Stimulated activated CD8-positive, alpha-beta memory T cell treated with anti-CD3 and anti-CD28 coated beads, Interleukin-4, amount 100 ng/mL, for 1 hour (primary cell): Measurements from ENCODE around the gene TOP1.

Experiments used
- DNase-seq, 2 donors: peaks; one replicate each; pipeline ENCODE4 v3.0.0-alpha.2; 2020; ENCODE audit warnings: low read depth in 2 of 2, low spot score in 1 of 2

The TOP1 gene

DNA sequence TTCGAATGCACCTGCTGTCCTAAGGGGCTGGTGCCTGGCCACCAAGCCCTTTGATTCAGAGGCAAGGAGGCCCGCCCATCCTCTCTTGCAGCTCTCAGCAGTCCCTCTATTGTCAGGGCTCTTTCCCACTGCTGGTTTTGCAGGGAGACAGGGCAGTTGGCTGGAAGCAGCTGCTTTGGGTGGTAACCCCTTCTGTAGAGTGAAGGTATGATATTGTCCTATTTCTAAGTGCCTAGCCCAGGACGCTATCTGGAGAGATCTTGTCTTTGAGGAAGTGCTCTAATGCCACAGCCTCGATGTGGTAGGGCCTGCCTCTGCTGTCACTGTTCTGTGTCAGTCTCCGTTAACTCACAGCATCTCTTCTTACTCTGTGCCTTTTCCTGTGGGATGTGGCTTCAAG, 114.3 kb downstream of the TOP1 start:
- no peak for DNase-seq

DNA sequence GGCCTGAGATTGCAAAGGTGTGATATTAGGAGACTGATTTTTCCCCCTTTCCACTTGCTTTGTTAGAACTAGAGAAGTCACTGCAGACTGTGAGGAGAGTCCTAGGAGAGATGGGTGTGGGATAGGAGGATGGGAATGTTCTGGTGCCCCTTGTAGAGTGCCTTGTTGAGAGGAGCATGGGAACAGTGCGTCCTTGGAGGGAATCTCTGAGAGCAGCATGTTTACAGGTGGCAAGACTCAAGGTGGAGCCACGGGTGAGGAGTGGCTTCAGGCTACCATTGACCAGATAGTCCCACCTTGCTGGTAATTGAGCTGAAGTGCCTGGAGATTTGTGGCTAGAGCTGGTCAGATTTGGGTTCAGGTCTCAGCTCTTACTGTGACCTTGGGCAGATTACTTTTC, 114.7 kb downstream of the TOP1 start:
- DNase-seq = no peak

DNA sequence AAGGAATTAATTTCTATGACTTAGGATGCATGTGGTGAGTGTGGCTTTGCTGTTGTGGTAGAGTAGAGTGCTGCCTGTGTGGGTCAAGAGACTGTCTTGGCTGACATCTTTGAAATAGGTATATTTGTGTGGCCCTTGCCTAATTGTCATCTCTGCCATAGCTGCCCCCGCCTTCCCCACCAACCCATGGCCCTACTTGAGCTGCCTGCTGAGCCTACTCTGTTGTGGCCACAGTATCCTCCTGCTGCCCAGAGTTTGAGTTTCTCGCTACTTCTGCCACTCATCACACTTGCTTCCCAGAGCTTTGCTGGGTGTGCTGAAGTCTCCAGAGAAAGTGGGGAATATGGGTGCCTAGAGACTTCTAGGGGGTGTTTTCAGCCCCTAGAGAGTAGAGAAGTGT, 116.7 kb downstream of the TOP1 start:
- DNase-seq = no peak

DNA sequence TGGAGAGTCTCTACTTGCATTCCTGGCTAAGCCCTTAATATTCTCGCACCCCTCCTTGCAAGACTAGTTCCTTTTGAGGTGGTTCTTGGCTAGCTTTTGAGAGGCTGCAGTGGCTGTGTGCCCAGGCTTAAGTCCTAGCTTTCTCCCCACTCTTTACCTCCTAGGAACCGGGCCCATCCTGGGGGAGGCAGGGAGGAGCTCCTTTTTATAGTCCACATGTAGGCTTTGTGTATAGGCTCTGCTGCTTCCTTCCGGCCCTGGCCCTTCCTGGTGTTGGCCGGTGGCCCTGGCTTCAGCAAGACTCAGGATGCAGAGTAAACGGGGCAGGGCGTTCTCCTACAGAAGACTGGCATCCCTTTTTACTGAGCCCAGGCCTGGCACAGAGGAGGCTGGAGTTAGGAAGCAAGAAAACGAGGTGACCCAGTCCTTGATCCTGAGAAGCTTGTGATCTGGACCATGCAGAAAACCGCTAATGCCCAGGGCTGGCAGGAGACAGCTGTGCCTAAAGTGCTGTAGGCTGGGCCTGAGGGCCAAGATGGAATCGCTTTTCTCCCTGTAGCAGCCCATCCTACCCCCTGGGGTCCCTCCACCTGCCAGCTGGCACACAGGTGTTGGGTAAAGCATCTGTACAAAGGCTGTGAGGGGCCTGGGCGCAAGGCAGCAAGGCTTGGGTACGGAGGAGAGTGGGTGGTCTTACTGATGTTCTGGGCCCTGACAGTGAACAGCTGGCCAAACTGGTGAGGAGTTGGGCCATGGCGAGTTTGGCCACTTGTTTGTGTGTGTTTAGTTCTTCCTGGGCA, 117.4 kb downstream of the TOP1 start:
- DNase-seq = no peak

DNA sequence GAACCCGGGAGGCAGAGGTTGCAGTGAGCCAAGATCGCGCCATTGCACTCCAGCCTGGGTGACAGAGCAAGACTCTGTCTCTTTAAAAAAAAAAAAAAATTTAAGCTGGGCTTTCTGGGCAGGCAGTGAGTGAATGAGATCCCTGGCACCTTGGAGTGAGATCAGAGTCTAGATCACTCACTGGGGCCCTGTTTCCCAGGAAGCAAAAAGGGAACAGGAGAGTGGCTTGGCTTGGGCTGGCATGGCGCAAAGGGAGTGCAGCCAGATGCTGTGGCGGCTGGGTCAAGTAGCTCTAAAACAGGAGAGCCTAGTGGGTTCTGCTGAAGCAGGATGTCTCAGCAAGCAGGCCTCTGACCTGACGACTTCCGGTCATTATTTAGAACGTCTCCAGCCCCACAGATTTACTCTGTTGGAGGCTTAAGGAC, 119.2 kb downstream of the TOP1 start:
- no peak for DNase-seq

DNA sequence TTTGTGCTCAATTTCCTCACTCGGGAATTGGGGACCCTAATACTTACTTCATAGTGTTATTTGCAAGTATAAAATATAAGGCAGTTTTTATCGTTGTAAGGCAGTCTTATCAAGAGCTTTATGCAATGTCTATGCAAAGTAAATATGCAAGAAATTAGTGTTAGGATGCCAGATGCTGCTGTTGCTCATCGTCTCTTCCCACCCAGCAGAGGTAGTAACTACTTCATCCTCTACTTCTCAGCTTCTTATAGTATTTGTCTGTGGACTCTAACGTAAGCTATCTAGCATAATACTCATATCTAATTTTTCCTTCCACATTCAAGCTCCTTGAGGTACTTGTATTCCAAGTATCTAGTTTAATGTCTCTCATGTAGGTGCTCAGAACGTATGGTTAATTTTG, 120.3 kb downstream of the TOP1 start:
- no peak for DNase-seq

DNA sequence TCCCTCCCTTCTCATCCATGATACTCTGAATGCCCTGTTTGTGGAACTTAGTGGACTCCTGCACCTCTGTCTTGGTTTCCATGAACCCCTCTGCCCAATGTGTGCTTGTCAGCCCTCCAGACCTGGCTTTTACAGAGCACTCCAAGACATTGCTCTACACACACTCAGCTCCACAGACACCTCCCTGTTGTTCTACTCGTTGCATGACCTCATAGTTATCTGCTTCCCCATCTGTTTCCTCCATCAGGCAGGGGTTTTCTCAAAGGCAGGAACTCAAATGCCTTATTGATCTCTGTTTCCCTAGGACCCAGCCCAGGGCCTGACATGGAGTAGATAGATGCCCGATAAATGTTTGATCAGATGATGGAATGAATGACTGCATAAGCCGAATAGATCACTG, 122.0 kb downstream of the TOP1 start:
- DNase-seq = no peak

DNA sequence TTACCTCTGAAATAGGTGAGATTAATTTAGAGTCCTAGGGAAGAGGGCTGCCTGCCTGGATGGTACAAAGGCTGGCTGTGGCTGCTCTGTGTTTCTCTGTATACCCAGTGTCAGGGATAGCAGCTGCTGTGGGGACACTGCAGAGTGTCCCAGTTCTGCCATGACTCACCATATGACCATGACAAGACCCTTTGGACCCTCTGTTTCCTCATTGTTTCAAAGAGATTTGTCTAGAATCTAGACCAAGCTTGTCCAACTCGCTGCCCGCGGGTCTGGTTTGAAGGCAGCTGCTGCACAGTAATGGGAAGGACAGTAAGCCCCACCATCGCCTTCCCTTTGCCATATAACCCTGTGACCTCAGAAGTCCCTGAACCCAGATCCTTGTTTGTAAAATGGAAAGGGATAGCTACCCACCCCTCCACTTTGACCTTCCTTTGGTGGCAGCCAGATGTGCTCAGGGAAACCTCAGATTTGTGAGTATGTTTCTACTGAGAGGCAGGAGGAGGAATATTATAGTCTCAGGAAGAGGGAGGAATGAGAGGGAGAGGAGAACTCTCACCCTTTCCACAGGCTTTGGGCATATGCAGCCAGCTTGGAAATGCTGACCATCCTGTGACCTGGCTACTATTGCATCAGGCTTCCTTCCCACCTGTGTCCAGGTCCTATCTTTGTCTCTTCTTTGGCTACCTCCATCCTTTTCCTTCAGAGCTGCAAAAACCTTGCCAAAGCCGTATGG, 122.7 kb downstream of the TOP1 start:
- DNase-seq = no peak

DNA sequence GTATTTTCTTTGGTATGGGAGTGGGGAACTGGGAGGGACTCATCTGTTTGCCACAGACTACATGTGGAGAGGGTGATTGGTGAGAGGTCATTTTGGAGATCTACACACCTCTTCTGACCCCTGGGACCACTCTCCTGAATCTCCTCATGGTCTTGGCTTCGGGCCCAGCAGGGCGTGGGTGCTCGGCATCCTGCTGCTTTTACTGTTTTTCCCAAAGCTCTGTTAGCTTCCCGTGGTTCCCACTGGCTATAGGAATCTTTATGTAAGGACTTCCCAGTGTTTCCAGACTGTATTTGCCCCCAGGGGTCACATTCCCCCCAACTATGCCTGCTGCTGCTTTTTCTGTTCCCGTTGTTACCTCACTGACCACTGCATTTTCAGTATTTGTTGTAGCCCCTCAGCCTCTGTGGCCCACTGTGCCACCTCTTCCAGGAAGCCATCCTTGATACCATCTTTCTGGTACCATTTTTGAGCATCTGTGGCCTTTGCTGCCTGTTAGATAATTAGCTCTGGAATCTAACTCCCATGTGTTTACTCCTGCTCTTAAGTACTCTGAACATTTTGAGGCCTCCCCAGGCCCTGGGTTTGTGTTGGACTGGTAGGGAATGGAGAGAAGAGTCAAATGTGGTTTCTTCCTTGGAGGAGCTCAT, 123.6 kb downstream of the TOP1 start:
- DNase-seq = no peak

DNA sequence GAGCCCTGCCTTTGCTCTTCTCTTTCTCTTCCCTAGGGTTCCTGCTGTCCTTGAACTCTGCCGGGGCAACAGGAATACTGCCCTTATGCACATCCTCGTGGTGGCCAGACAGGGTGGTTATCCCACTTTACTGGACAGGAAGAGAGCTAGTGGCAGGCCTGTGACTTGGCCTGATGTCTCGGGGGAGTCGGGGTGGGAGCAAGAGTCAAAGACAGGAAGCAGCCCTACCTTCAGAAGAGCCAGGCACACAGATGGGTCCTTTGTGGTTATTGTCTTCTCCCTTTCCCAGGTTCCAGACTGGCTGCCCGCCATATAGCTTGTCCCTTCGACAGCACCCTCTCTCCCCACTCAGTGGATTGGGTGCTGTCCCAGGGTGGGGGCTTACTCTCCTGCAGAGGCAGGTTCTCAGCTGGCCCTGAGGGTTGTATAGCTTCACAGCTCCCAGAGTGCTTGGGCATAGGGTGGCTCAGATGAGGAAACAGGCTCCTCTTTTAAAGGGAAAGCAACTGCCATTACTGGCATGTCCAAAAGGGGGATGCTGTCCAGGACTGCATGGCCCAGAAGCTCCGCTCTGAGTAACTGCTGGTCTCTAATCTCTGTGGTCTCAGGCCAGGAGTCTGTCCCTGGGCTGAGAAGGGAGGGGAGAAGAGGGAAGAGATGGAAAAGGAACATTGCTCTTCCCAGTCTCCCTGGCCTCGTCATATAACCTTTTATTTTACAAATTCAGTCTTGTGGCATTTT, 126.0 kb downstream of the TOP1 start:
- DNase-seq = no peak

DNA sequence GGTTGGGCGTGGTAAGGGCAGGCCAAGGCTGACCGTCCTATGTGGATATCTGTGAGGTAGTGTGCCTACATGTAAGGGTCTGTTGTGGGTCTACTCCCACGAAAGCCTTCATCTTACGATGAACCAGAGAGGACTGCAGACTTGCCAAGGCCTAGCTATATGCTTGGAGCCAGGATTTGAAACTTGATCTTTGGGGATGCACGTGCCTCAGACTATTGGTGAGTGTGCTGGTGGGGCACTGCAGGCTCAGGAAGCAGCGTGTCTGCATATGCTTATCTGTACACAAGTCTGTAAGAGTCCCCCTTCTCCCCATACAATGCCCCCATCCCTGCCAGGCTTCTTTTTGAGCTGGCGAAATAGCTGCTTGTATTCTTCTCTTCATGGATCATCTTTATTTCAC, 126.6 kb downstream of the TOP1 start:
- DNase-seq = no peak

DNA sequence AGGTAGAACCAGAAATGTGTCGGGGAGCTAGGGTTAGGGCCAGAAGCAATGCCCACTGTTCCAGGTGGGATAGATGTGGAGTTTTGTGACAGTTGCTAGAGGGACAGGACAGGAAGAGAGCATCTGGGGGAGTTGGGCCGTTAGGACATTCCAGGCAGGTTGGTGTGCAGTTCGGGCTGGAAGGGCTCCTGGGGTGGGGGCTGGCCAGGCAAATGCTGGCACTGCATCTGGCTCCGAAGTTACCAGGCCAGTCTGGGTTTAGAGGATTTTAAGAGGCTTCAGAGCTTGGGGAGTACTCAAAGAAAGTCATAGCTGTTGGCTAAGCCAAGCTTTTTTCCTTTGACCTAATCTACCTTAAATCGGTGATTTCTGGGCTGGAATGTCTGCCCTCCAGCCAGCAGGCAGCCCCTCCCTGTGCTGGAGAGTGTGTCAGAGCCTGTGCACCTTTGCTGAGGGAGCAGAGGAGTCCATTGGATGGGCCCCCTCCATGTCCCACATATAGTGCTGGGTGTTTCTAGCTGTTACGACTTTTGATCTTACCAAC, 129.5 kb downstream of the TOP1 start:
- no peak for DNase-seq

DNA sequence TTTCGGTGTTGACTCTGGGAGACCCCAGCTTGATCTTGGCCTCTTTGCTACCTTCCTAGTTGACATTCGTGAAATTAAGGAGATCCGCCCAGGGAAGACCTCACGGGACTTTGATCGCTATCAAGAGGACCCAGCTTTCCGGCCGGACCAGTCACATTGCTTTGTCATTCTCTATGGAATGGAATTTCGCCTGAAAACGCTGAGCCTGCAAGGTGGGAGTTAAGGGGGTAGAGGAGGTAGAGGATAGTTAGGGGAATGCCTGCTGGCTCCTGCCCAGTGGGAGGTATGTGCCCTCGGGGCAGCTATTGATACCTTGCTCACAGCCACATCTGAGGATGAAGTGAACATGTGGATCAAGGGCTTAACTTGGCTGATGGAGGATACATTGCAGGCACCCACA, 130.9 kb downstream of the TOP1 start:
- no peak for DNase-seq

DNA sequence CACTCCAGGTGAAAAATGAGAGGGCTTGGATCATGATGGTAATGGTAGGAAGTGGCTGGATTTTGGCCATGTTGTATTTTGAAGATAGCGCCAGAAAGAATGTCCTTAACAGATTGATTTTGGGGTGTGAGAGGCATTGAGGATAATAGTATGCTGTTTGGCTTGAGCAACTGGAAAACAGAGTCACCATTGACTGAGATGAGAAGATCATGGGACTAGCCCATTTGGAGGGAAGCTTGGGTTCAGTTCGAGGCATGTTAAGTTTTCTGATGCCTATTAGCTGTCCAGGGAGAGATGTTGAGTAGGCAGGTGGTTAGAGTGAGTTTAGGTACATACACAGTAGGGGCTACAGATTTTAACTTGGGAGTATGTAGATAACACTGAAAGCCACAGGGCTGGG, 132.1 kb downstream of the TOP1 start:
- no peak for DNase-seq

DNA sequence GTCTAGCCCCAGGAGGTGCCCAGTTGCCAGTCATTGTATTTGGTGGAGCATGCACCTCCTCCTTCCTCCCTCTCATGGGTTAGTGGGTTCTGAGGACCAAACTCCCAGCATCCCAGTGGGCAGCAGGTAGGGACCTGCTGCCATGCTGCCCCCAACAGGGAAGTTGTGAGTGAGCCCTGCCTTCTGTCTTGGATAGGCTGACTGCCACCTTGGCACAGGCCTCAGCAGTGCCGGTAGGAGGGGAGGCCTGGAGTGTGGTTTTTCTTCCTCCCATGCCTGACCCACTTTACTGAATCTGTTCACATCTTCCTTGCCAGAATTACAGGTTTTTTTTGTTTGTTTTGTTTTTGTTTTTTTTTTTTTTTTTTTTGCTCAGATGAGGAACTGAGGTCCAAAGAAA, 133.3 kb downstream of the TOP1 start:
- DNase-seq = no peak

DNA sequence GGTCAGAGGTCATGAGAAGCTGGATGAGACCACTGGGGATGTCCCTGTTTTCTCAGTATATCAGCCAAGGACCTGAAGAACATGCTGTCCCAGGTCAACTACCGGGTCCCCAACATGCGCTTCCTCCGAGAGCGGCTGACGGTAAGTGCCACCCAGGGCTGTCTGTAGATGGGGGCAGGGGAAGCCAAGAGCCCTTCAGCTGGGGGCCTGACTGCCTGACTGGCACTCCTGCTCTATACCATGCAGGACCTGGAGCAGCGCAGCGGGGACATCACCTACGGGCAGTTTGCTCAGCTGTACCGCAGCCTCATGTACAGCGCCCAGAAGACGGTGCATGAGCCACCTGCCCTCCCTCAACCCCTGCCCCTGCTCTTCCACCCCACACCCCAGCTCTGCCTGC, 133.8 kb downstream of the TOP1 start:
- DNase-seq = no peak

DNA sequence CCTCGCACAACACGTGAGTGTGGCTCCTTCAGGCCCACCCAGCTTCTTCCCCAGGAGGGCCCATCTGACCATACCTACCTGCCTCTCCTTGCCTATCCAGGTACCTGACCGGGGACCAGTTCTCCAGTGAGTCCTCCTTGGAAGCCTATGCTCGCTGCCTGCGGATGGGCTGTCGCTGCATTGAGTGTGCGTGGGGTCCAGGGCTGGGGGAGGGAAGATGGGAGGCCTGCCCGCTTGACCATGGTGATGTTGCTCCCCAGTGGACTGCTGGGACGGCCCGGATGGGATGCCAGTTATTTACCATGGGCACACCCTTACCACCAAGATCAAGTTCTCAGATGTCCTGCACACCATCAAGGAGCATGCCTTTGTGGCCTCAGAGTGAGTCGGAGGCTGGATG, 135.2 kb downstream of the TOP1 start:
- DNase-seq = no peak

DNA sequence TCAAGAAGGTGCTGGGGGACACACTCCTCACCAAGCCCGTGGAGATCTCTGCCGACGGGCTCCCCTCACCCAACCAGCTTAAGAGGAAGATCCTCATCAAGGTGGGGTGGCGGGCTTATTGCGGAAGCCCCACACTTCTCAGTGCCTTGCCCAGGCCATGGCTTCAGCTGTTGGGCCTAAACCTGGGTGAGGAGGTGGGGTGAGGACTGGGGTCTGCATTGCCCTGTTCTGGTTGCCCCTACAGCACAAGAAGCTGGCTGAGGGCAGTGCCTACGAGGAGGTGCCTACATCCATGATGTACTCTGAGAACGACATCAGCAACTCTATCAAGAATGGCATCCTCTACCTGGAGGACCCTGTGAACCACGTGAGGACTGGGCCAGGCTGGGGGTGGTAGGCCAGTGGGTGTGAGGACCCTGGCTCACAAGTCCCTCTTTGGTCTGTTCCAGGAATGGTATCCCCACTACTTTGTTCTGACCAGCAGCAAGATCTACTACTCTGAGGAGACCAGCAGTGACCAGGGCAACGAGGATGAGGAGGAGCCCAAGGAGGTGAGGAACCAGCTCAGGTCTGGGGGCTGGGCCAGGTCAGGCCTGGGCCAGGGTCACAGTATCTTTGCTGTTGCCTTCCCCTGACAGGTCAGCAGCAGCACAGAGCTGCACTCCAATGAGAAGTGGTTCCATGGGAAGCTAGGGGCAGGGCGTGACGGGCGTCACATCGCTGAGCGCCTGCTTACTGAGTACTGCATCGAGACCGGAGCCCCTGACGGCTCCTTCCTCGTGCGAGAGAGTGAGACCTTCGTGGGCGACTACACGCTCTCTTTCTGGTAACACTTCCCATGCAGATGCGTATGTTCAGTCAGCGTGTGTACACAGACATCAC, 136.6 kb downstream of the TOP1 start:
- no peak for DNase-seq

DNA sequence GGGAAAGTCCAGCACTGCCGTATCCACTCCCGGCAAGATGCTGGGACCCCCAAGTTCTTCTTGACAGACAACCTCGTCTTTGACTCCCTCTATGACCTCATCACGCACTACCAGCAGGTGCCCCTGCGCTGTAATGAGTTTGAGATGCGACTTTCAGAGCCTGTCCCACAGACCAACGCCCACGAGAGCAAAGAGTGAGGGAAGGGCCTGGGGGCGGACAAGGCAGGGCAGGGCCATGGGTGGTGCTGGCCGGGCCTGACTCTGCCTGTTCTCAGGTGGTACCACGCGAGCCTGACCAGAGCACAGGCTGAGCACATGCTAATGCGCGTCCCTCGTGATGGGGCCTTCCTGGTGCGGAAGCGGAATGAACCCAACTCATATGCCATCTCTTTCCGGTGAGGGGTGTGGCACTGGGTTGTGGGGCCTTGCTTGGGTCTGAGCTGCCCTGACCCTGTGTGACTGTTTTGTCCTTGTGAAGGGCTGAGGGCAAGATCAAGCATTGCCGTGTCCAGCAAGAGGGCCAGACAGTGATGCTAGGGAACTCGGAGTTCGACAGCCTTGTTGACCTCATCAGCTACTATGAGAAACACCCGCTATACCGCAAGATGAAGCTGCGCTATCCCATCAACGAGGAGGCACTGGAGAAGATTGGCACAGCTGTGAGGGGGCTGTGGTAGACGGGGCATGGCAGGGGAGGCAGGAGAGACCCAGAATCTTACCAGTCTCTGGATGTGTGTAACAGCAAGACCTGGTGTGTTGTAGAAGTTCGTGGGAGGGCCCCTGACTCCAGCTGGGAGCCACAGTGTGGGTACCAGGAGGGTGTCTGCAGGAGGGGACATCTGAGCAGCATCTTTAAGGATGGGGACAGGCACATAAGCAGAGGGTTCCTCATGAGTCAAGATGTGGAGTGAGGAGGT, 137.8 kb downstream of the TOP1 start:
- DNase-seq = no peak
